NCI-H526 (cell line): ENCODE results near the gene ATP8B1.
A peak's percentile ranks its signal among the peaks of the same experiment; 100 is the strongest.

Experiments
- DNase-seq, 2 experiments: peaks; one replicate each; lab custom pipeline; 2025; lab: John Stamatoyannopoulos, UW

ATP8B1 gene

DNA sequence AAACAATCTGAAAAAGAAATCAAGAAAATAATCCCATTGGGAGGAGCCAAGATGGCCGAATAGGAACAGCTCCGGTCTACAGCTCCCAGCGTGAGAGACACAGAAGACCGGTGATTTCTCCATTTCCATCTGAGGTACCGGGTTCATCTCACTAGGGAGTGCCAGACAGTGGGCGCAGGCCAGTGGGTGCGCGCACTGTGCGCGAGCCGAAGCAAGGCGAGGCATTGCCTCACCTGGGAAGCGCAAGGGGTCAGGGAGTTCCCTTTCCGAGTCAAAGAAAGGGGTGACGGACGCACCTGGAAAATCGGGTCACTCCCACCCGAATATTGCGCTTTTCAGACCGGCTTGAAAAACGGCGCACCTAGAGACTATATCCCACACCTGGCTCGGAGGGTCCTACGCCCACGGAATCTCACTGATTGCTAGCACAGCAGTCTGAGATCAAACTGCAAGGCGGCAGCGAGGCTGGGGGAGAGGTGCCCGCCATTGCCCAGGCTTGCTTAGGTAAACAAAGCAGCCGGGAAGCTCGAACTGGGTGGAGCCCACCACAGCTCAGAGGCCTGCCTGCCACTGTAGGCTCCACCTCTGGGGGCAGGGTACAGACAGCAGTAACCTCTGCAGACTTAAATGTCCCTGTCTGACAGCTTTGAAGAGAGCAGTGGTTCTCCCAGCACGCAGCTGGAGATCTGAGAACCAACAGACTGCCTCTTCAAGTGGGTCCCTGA is 83.7 kb downstream of the ATP8B1 start:
- peak; percentile 79 to 87 for DNase-seq

DNA sequence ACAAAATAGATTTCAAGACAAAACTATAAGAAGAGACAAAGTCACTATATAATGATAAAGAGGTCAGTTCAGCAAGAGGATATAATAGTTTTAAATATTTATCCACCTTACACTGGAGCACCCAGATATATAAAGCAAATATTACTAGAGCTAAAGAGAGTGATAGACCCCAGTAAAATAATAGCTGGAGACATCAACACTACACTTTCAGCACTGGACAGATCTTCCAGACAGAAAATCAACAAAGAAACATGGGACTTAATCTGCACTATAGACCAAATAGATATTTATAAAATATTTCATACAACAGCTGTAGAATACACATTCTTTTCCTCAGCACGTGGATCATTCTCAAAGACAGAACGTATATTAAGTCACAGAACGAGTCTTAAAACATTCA is 86.6 kb downstream of the ATP8B1 start:
- DNase-seq: no peak

DNA sequence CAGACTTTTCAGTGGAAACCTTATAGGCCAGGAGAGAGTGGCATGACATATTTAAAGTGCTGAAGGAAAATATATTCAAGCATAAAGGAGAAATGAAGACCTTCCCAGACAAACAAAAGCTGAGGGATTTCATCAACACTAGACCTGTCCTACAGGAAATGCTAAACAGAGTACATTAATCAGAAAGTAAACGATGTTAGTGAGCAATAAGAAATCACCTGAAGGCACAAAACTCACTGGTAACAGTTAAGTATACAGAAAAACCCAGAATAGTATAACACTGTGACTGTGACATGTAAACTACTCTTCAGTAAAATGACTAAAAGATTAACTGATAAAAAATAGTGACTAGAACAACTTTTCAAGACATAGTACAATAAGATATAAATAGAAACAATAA is 87.4 kb downstream of the ATP8B1 start:
- no peak for DNase-seq

DNA sequence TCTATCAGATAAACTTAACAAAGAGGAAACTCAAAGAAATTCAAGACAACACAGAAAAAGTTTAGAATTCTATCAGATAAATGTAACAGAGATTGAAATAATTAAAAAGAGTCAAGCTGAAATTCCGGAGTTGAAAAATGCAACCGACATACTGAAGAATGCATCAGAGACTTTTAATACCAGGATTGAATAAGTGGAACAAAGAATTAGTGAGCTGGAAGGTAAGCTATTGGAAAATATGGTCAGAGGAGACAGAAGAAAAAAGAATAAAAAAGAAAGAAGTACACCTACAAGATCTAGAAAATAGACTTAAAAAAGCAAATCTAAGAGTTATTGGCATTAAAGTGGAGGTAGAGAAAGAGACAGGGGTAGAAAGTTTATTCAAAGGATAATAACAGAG is 88.0 kb downstream of the ATP8B1 start:
- no peak for DNase-seq

DNA sequence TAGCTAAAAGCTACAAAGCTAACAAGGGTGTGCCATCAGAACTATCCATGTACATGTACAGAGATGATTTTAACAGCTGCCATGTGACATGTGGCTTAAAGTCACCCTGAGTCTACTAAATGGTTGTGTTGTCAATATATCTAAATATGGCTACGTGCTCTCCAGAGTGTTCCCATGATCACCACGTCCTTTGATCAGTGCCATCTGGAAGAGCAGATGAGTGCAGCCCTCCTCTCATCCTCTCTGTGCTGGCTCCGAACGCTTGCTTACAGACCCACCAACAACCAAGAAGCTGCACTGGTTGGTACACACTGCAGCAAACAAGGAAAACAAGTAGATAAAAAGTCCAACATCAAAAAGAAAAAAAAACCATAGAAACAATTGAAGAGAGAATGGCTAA is 92.9 kb downstream of the ATP8B1 start:
- no peak for DNase-seq

DNA sequence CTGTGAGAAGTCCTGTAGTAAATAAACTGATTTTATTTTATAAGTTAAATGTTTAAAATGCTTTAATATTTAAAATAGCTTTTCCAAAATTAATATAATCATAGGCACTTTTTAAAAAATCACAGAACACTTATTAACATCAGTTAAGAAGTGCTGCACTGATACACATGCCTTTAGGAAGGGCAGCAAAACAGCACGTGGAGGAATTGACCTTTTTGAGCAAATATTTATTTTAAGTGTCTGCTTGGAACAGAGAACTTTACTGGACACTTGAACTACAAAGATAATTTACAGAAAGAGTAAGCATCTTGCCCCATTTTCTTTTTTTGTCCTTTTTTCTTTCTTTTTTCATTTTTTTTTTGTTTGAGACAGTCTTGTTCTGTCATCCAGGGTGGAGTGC is 93.8 kb downstream of the ATP8B1 start:
- DNase-seq: no peak

DNA sequence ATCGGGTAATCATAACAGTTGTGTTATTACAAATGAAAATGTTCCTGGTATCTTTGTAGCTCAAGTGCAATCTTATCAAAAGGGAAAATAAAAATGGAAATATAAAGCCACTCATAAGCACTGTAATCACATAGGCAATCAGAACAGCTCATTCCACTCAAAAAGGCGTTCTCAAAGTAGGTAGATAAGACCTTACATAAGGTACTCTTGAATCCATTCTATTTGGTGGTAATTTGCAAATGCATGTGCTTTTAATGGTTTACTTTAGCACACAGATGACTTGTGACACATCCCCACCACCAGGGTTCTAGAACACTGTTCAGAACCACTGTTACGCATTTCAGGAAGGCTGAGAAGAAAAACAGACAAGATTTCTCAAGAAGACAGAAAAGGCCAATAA is 94.8 kb downstream of the ATP8B1 start:
- no peak for DNase-seq

GRCh38 chr18:57705832-57706595 is 97.1 kb downstream of the ATP8B1 start:
- peak; percentile 67 to 75 for DNase-seq

GRCh38 chr18:57705011-57705410 is 98.1 kb downstream of the ATP8B1 start:
- no peak for DNase-seq

GRCh38 chr18:57698571-57699276 is 104.4 kb downstream of the ATP8B1 start:
- no peak for DNase-seq

DNA sequence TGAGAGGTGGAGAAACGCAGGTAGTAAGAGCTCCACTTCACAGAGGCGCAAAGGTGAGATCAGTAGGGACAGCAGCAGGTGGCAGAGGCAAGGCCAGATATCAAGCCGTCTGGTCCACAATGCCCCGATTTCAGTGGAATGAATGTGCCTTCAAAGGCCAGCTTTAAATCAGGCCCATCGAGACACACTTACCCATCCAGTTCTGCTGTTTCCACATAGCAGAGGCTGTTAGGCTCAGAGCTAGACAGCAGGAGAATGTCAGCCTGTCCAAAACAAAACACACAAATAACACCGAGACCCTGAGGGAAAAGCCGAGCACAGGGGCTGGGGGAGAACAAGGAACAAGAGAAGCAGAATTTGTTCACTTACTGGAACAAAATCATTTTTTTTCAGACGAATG is 105.7 kb downstream of the ATP8B1 start:
- no peak for DNase-seq

DNA sequence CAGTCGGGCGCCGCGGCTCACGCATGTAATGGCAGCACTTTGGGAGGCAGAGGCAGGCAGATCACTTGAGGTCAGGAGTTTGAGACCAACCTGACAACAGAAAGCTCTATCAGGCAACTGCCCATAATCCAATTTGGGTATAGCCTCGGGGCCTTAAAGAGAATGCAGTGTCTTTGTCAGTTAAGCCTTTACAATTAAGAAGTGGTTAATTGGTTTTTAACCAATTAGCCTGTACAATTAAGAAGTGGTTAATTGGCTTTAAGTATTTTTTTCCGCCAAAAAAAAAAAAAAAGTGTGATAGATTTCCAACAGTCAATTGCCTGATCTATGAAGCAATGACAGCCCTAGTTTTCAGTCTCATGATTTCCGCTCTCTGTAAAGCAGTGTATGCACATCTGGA is 106.8 kb downstream of the ATP8B1 start:
- DNase-seq: no peak

GRCh38 chr18:57691363-57691762 is 111.8 kb downstream of the ATP8B1 start:
- no peak for DNase-seq

GRCh38 chr18:57687970-57688369 is 115.1 kb downstream of the ATP8B1 start:
- DNase-seq: no peak

- no peak for DNase-seq
Measured at GRCh38 chr18:57683470-57683869, 119.6 kb downstream of the ATP8B1 start.

GRCh38 chr18:57677262-57678211 is 125.6 kb downstream of the ATP8B1 start:
- DNase-seq: no peak

DNA sequence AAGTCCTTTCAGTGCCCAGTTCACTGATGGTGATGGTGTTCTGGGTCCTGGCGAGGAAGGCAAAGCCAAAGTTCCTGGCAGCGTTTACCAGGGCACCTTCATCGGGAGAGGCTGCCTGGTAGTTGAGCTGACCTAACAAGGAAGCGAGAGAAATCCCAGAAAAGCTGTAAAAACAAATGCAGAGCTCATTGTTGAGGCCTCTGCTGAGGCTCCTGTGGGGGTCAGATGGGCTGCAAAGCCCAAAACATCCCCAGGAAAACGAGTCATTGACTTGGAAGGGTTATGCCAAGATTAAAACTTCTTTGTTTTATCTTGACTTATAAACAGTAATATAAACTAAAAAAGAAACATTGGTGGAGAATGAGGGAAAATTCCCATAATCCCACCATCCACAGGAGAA is 128.2 kb downstream of the ATP8B1 start:
- no peak for DNase-seq

GRCh38 chr18:57670046-57670445 is 133.1 kb downstream of the ATP8B1 start:
- no peak for DNase-seq

- no peak for DNase-seq
Measured at GRCh38 chr18:57668021-57668420, 135.1 kb downstream of the ATP8B1 start.

- no peak for DNase-seq
Measured at GRCh38 chr18:57666818-57667497, 136.2 kb downstream of the ATP8B1 start.

DNA sequence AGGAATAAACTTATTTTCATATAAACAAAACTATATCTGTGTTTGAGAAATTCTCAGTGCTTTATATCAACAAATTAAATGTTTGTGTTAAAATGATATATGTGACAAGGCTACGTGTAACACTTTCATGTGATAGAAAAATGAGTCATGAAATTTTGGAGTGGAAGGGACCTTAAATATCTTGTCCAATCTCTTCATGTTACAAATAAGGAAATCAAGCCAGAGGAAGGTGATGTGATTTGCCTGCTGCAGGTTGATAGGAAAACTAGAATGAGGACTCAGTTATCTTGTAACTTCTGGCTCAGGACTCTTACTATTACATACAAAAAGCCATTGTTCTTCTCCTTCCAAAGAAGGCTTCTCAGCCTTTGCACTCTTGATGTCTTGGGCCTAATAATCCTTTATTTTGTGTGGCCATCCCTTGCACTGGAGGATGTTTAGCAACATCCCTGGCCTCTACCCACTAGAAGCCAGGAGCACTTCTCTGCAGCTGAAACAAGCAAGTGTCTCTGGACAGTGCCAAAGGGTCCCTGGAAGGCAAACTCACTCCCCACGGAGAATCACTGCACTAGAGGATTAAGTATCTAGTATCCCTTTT is 138.4 kb downstream of the ATP8B1 start:
- DNase-seq: no peak
